SK-N-SH (cell line): ENCODE results near the gene MAG. TPM values are rescaled to one million over a fixed set of nuclear protein-coding genes. Genes with fewer than 3 reads are reported as not detected.

Experiments
- CTCF ChIA-PET: fragments of 300-600, 350-600 bp; formaldehyde crosslinking; extraction: SDS; loops from one replicate; lab custom pipeline; 2021; lab: Yijun Ruan, JAX
- POLR2A ChIA-PET: fragments of 350-600 bp; sonication (Branson Sonifier 250); formaldehyde crosslinking; extraction: SDS; loops from one replicate; lab custom pipeline; 2020; ENCODE audit warnings: antibody characterized with exemption, inconsistent platforms; lab: Yijun Ruan, JAX
- DNase-seq: peaks from one replicate; pipeline ENCODE4 v3.0.0; 2012
- H2AFZ ChIP-seq: fragments of 200-600 bp; sonication (generic); 2 replicates; pipeline ENCODE4 v1.8.1; 2016; ENCODE audit warnings: antibody characterized with exemption, mild to moderate bottlenecking, low read depth
- H3F3A ChIP-seq: fragments of 200-600 bp; sonication (generic); replicated peaks from 2 replicates; pipeline ENCODE3; 2016; ENCODE audit warnings: antibody characterized with exemption, mild to moderate bottlenecking; ENCODE audit not compliant: insufficient read depth
- H3K27ac ChIP-seq, 2 experiments: fragments of 200-500 bp in 1 of 2; fragments of 200-600 bp in 1 of 2; sonication (Bioruptor generic) in 1 of 2; sonication (generic), shearing (Covaris generic) in 1 of 2; 2 replicates each; pipeline versions ENCODE4 v1.5.1 to v1.6.1; 2014 to 2016; ENCODE audit warnings: low read depth in 2 of 2, inconsistent platforms in 1 of 2, low read length in 1 of 2, mild to moderate bottlenecking in 1 of 2, mixed read lengths in 1 of 2
- H3K27me3 ChIP-seq: fragments of 200-600 bp; sonication (generic), shearing (Covaris generic); 2 replicates; pipeline ENCODE4 v1.6.1; 2016; ENCODE audit warnings: mixed run types; ENCODE audit not compliant: insufficient read depth
- H3K36me3 ChIP-seq, 2 experiments: fragments of 200-500 bp in 1 of 2; fragments of 200-600 bp in 1 of 2; sonication (Bioruptor generic) in 1 of 2; sonication (generic) in 1 of 2; replicated peaks in 1 of 2; 2 replicates each; pipeline versions ENCODE3 to v1.5.1; 2014 to 2016; ENCODE audit warnings: low read length in 1 of 2, mild to moderate bottlenecking in 1 of 2; ENCODE audit not compliant: insufficient read depth in 2 of 2, control insufficient read depth in 1 of 2
- H3K4me1 ChIP-seq, 2 experiments: fragments of 200-500 bp in 1 of 2; fragments of 200-600 bp in 1 of 2; sonication (Bioruptor generic) in 1 of 2; sonication (generic), shearing (Covaris generic) in 1 of 2; 2 replicates each; pipeline versions ENCODE4 v1.5.1 to v1.6.1; 2014 to 2016; ENCODE audit warnings: low read depth in 1 of 2, low read length in 1 of 2, mixed run types in 1 of 2; ENCODE audit not compliant: insufficient read depth in 2 of 2, control insufficient read depth in 1 of 2
- H3K4me2 ChIP-seq: fragments of 200-600 bp; sonication (generic), shearing (Covaris generic); 2 replicates; pipeline ENCODE4 v1.6.1; 2017; ENCODE audit warnings: mixed run types
- H3K4me3 ChIP-seq, 2 experiments: fragments of 200-500 bp in 1 of 2; fragments of 200-600 bp in 1 of 2; sonication (Bioruptor generic) in 1 of 2; sonication (generic), shearing (Covaris generic) in 1 of 2; 2 replicates each; pipeline versions ENCODE4 v1.5.1 to v1.8.1; 2014 to 2016; ENCODE audit warnings: low read depth in 2 of 2, inconsistent platforms in 1 of 2, low read length in 1 of 2, mild to moderate bottlenecking in 1 of 2, mixed read lengths in 1 of 2, moderate library complexity in 1 of 2
- H3K79me2 ChIP-seq: fragments of 200-600 bp; sonication (generic); 2 replicates; pipeline ENCODE4 v1.8.1; 2017; ENCODE audit warnings: mild to moderate bottlenecking; ENCODE audit not compliant: insufficient read depth
- H3K9ac ChIP-seq: fragments of 200-600 bp; sonication (generic); 2 replicates; pipeline ENCODE4 v1.6.1; 2017; ENCODE audit warnings: mixed run types
- H3K9me2 ChIP-seq: fragments of 200-600 bp; sonication (generic); 2 replicates; pipeline ENCODE4 v1.6.1; 2017; ENCODE audit warnings: mixed run types
- H3K9me3 ChIP-seq: fragments of 200-600 bp; sonication (generic); 2 replicates; pipeline ENCODE4 v1.6.1; 2017; ENCODE audit warnings: mixed run types, mild to moderate bottlenecking, moderate library complexity
- H4K20me1 ChIP-seq: fragments of 200-600 bp; sonication (generic); 2 replicates; pipeline ENCODE4 v1.6.1; 2017; ENCODE audit warnings: mild to moderate bottlenecking, mixed run types; ENCODE audit not compliant: insufficient read depth
- CTCF ChIP-seq: fragments of 200-600 bp; sonication (generic); IDR thresholded peaks from 2 replicates; pipeline ENCODE4 v1.6.1; 2017; ENCODE audit warnings: antibody characterized with exemption, mild to moderate bottlenecking, moderate library complexity
- ELF1 ChIP-seq: IDR thresholded peaks from 2 replicates; pipeline ENCODE4 v1.4.0; 2012
- FOSL2 ChIP-seq: IDR thresholded peaks from 2 replicates; pipeline ENCODE4 v1.4.0; 2012; ENCODE audit warnings: low read depth, mild to moderate bottlenecking, moderate library complexity, borderline replicate concordance
- GABPA ChIP-seq: IDR thresholded peaks from 2 replicates; pipeline ENCODE4 v1.4.0; 2012; ENCODE audit warnings: low read depth, mild to moderate bottlenecking
- IRF3 ChIP-seq: fragments of 150-350 bp; IDR thresholded peaks from 2 replicates; pipeline ENCODE4 v1.6.1; 2016; ENCODE audit warnings: mild to moderate bottlenecking, low read depth, low read length
- MAX ChIP-seq: IDR thresholded peaks from 2 replicates; pipeline ENCODE4 v1.4.0; 2012; ENCODE audit warnings: low read depth
- MEF2A ChIP-seq: IDR thresholded peaks from 2 replicates; pipeline ENCODE4 v1.4.0; 2012; ENCODE audit warnings: low read depth, borderline replicate concordance
- PBX3 ChIP-seq: IDR thresholded peaks from 2 replicates; pipeline ENCODE4; 2012
- POLR2AphosphoS5 ChIP-seq: IDR thresholded peaks from 2 replicates; pipeline ENCODE4 v1.6.1; 2012; ENCODE audit warnings: low read depth, low read length
- RAD21 ChIP-seq: IDR thresholded peaks from 2 replicates; pipeline ENCODE4 v1.6.1; 2012; ENCODE audit warnings: mild to moderate bottlenecking, low read length
- TAF1 ChIP-seq: IDR thresholded peaks from 2 replicates; pipeline ENCODE4 v1.6.1; 2012; ENCODE audit warnings: low read depth, mild to moderate bottlenecking, low read length, moderate library complexity, borderline replicate concordance
- YY1 ChIP-seq: IDR thresholded peaks from 2 replicates; pipeline ENCODE4 v1.4.0; 2012; ENCODE audit warnings: low read depth, mild to moderate bottlenecking
- ZBTB33 ChIP-seq: IDR thresholded peaks from 2 replicates; pipeline ENCODE4 v1.4.0; 2012; ENCODE audit warnings: low read depth, borderline replicate concordance
- WGBS: methylation state at CpG from one replicate; pipeline ENCODE4 v1.1.6; 2017; ENCODE audit warnings: low lambda C conversion rate; 5-methylcytosine and 5-hydroxymethylcytosine counted together
- polyA plus RNA-seq, 3 experiments: library from polyadenylated mRNA; depleted of rRNA; stranded (reverse); fragments of >200 nt; gene quantifications; 2 replicates each; pipeline ENCODE4 v1.2.3, GENCODE V29; 2012

The MAG gene
- polyA plus RNA-seq, 1 of the 3 experiments (the other 2 are of a cell fraction) = not detected

- H3K4me3 ChIP-seq = no peak overlapping the region
- H3K27ac ChIP-seq = no peak overlapping the region
- peaks cover 87% of the 10 kb centered on the region for H3K27me3 ChIP-seq
- TF ChIP-seq PBX3 (no peak), RAD21 (no peak), TAF1 (no peak), GABPA (no peak), ELF1 (no peak), YY1 (no peak), MAX (no peak), POLR2AphosphoS5 (no peak), ZBTB33 (no peak), CTCF (no peak), MEF2A (no peak), FOSL2 (no peak), IRF3 (no peak)
- DNase-seq = no peak
- H3K4me1 ChIP-seq = no peaks in the 10 kb centered on the region
- ChIA-PET POLR2A (no interaction called here), CTCF (interaction anchor here (3.3 kb wide), 1 partner anchor 12 kb away, joined by 19 read pairs; no protein-coding TSS in a partner anchor)
- no peak overlapping the region for H2AFZ ChIP-seq
- WGBS = 11% methylated on average over 13 of the region's 16 CpGs
- no peak overlapping the region for H3K4me2 ChIP-seq
- no peaks in the 10 kb centered on the region for H3F3A ChIP-seq
- H3K36me3 ChIP-seq = no peaks in the 10 kb centered on the region
- no peaks in the 10 kb centered on the region for H3K9me2 ChIP-seq
- no peaks in the 10 kb centered on the region for H4K20me1 ChIP-seq
- H3K79me2 ChIP-seq = no peaks in the 10 kb centered on the region
- H3K9ac ChIP-seq = no peak overlapping the region
- H3K9me3 ChIP-seq = no peaks in the 10 kb centered on the region
These were observed 49.0 kb downstream of the MAG start for GRCh38 chr19:35341006-35341405.
